Stimulated activated naive B cell treated with anti-CD40 and anti-IgM and Interleukin-4, amounts not matched to agents 10 μg/mL and 1 μg/mL and 100 μg/mL, for 72 hours (primary cell): ENCODE measurements around the gene EML3.
"Not testable (repeated sequence)": the region's sequence is repeated elsewhere in the genome, so short reads cannot be mapped to it uniquely, and the experiment has no call there.

Experiments
- ATAC-seq, 2 donors: fragments of 150-1000 bp; cut with Tn5 transposase; replicated peaks; 2 replicates each; pipeline ENCODE4 v1.10.0; 2021; ENCODE audit warnings: moderate library complexity in 1 of 2
- DNase-seq: peaks from one replicate; pipeline ENCODE4 v3.0.0; 2021
- H3K27ac Mint-ChIP-seq: one replicate; pipeline ENCODE4 v1.8.0; 2022; ENCODE audit warnings: mild to moderate bottlenecking, mixed read lengths
- H3K27me3 Mint-ChIP-seq, 2 donors: one replicate each; pipeline ENCODE4 v1.8.0; 2022; ENCODE audit warnings: mixed read lengths in 2 of 2
- H3K36me3 Mint-ChIP-seq, 2 donors: one replicate each; pipeline ENCODE4 v1.8.0; 2022; ENCODE audit warnings: mixed read lengths in 2 of 2, mild to moderate bottlenecking in 1 of 2
- H3K4me1 Mint-ChIP-seq, 2 donors: one replicate each; pipeline ENCODE4 v1.8.0; 2022; ENCODE audit warnings: mixed read lengths in 2 of 2, mild to moderate bottlenecking in 1 of 2
- H3K4me3 Mint-ChIP-seq, 2 donors: one replicate each; pipeline ENCODE4 v1.8.0; 2022; ENCODE audit warnings: mild to moderate bottlenecking in 2 of 2, mixed read lengths in 2 of 2, moderate library complexity in 1 of 2
- H3K9me3 Mint-ChIP-seq, 2 donors: one replicate each; pipeline ENCODE4 v1.8.0; 2022; ENCODE audit warnings: mixed read lengths in 2 of 2, mild to moderate bottlenecking in 1 of 2

Gene EML3

GRCh38 chr11:62560566-62561103, 51.9 kb downstream of the EML3 start:
- DNase-seq (no peak), ATAC-seq (peak; percentile 13 to 17)
- Mint-ChIP-seq H3K9me3 (no peaks in the 10 kb centered on the region), H3K36me3 (peaks cover 30 to 53% of the 10 kb centered on the region in 2 donors), H3K4me3 (no peak overlapping the region), H3K27me3 (no peaks in the 10 kb centered on the region), H3K4me1 (peaks cover 51 to 78% of the 10 kb centered on the region in 2 donors), H3K27ac (peak overlapping the region; percentile 84)

- not testable (repeated sequence) for ATAC-seq, DNase-seq, H3K9me3 Mint-ChIP-seq, H3K4me3 Mint-ChIP-seq, H3K27me3 Mint-ChIP-seq
- Mint-ChIP-seq H3K36me3 (peaks cover 25 to 54% of the 10 kb centered on the region in 2 donors), H3K27ac (peak overlapping the region; percentile 72), H3K4me1 (peaks cover 53 to 80% of the 10 kb centered on the region in 2 donors)
Observed at GRCh38 chr11:62559626-62560025, 52.9 kb downstream of the EML3 start.

GRCh38 chr11:62559204-62559603, 53.4 kb downstream of the EML3 start:
- peaks cover 57 to 84% of the 10 kb centered on the region in 2 donors for H3K4me1 Mint-ChIP-seq
- H3K27me3 Mint-ChIP-seq, result no peaks in the 10 kb centered on the region
- peaks cover 28 to 58% of the 10 kb centered on the region in 2 donors for H3K36me3 Mint-ChIP-seq
- H3K9me3 Mint-ChIP-seq, result no peaks in the 10 kb centered on the region
- H3K27ac Mint-ChIP-seq, result peak overlapping the region; percentile 72
- ATAC-seq (no peak), DNase-seq (no peak)
- H3K4me3 Mint-ChIP-seq, result no peak overlapping the region

- Mint-ChIP-seq H3K4me1 (peaks cover 60 to 85% of the 10 kb centered on the region in 2 donors), H3K4me3 (no peak overlapping the region), H3K9me3 (no peaks in the 10 kb centered on the region), H3K27me3 (no peaks in the 10 kb centered on the region), H3K36me3 (peaks cover 27 to 56% of the 10 kb centered on the region in 2 donors), H3K27ac (peak overlapping the region; percentile 72)
- ATAC-seq (no peak), DNase-seq (no peak)
Observed at GRCh38 chr11:62558669-62559068, 53.9 kb downstream of the EML3 start.

- peak overlapping the region; percentile 98 for H3K27ac Mint-ChIP-seq
- H3K9me3 Mint-ChIP-seq, result peaks cover 2 to 4% of the 10 kb centered on the region in 2 donors
- peaks cover 70 to 92% of the 10 kb centered on the region in 2 donors for H3K4me1 Mint-ChIP-seq
- H3K4me3 Mint-ChIP-seq, result peak overlapping the region; percentile 77
- peaks cover 31 to 59% of the 10 kb centered on the region in 2 donors for H3K36me3 Mint-ChIP-seq
- H3K27me3 Mint-ChIP-seq, result no peaks in the 10 kb centered on the region
- ATAC-seq, result no peak
- DNase-seq, result no peak
Observed at GRCh38 chr11:62556875-62557631, 55.5 kb downstream of the EML3 start.

GRCh38 chr11:62556108-62556874, 56.3 kb downstream of the EML3 start:
- peak; percentile 79 for DNase-seq
- H3K27ac Mint-ChIP-seq, result peak overlapping the region; percentile 98
- H3K9me3 Mint-ChIP-seq, result peaks cover 2 to 4% of the 10 kb centered on the region in 2 donors
- H3K4me3 Mint-ChIP-seq, result peak overlapping the region; percentile 77
- ATAC-seq, result peak; percentile 58 to 61
- H3K27me3 Mint-ChIP-seq, result no peaks in the 10 kb centered on the region
- H3K36me3 Mint-ChIP-seq, result peaks cover 28 to 52% of the 10 kb centered on the region in 2 donors
- H3K4me1 Mint-ChIP-seq, result peaks cover 74 to 91% of the 10 kb centered on the region in 2 donors

GRCh38 chr11:62555464-62556107, 57.0 kb downstream of the EML3 start:
- peak; percentile 87 for DNase-seq
- peaks cover 27 to 46% of the 10 kb centered on the region in 2 donors for H3K36me3 Mint-ChIP-seq
- no peaks in the 10 kb centered on the region for H3K27me3 Mint-ChIP-seq
- H3K27ac Mint-ChIP-seq, result peak overlapping the region; percentile 98
- H3K4me3 Mint-ChIP-seq, result peak overlapping the region; percentile 77
- peaks cover 78 to 92% of the 10 kb centered on the region in 2 donors for H3K4me1 Mint-ChIP-seq
- peak; percentile 58 to 66 for ATAC-seq
- peaks cover 2 to 4% of the 10 kb centered on the region in 2 donors for H3K9me3 Mint-ChIP-seq

- Mint-ChIP-seq H3K4me3 (peak overlapping the region; percentile 2 to 53), H3K27me3 (no peaks in the 10 kb centered on the region), H3K27ac (peak overlapping the region; percentile 98), H3K36me3 (peaks cover 19 to 36% of the 10 kb centered on the region in 2 donors), H3K9me3 (peaks cover 2 to 4% of the 10 kb centered on the region in 2 donors), H3K4me1 (peaks cover 76 to 92% of the 10 kb centered on the region in 2 donors)
- no peak for DNase-seq
- no peak for ATAC-seq
Observed at GRCh38 chr11:62554387-62555167, 58.0 kb downstream of the EML3 start.

- DNase-seq (no peak), ATAC-seq (no peak)
- peaks cover 2 to 4% of the 10 kb centered on the region in 2 donors for H3K9me3 Mint-ChIP-seq
- peak overlapping the region; percentile 98 for H3K27ac Mint-ChIP-seq
- H3K27me3 Mint-ChIP-seq, result no peaks in the 10 kb centered on the region
- peaks cover 12 to 29% of the 10 kb centered on the region in 2 donors for H3K36me3 Mint-ChIP-seq
- peak overlapping the region; percentile 2 to 54 for H3K4me3 Mint-ChIP-seq
- H3K4me1 Mint-ChIP-seq, result peaks cover 74 to 86% of the 10 kb centered on the region in 2 donors
Observed at GRCh38 chr11:62553839-62554361, 58.7 kb downstream of the EML3 start.

- peak overlapping the region; percentile 34 to 54 for H3K4me3 Mint-ChIP-seq
- H3K27ac Mint-ChIP-seq, result peak overlapping the region; percentile 98
- no peaks in the 10 kb centered on the region for H3K27me3 Mint-ChIP-seq
- H3K9me3 Mint-ChIP-seq, result peaks cover 2 to 4% of the 10 kb centered on the region in 2 donors
- ATAC-seq (no peak), DNase-seq (no peak)
- peaks cover 11 to 25% of the 10 kb centered on the region in 2 donors for H3K36me3 Mint-ChIP-seq
- H3K4me1 Mint-ChIP-seq, result peaks cover 75 to 87% of the 10 kb centered on the region in 2 donors
Observed at GRCh38 chr11:62553080-62553838, 59.3 kb downstream of the EML3 start.

GRCh38 chr11:62552485-62553079, 60.0 kb downstream of the EML3 start:
- Mint-ChIP-seq H3K4me3 (peak overlapping the region; percentile 34 to 54), H3K36me3 (peaks cover 7 to 22% of the 10 kb centered on the region in 2 donors), H3K27me3 (no peaks in the 10 kb centered on the region), H3K9me3 (peaks cover 2 to 4% of the 10 kb centered on the region in 2 donors), H3K27ac (peak overlapping the region; percentile 98), H3K4me1 (peaks cover 77 to 88% of the 10 kb centered on the region in 2 donors)
- DNase-seq, result no peak
- ATAC-seq, result no peak
